HG03066 (cell line): ENCODE results near the gene TTC7B.

Source experiments
- ATAC-seq: cut with Tn5 transposase; IDR thresholded peaks from one replicate; pipeline ENCODE4 v1.9.1; 2021; ENCODE audit warnings: low read depth; ENCODE audit not compliant: unreplicated experiment

Gene TTC7B

GRCh38 chr14:90780519-90780918 is 35.7 kb downstream of the TTC7B start:
- ATAC-seq = no peak

GRCh38 chr14:90778571-90779255 is 37.5 kb downstream of the TTC7B start:
- ATAC-seq = no peak

- no peak for ATAC-seq
Measured at GRCh38 chr14:90777830-90778485, 38.3 kb downstream of the TTC7B start.

GRCh38 chr14:90777358-90777757 is 38.9 kb downstream of the TTC7B start:
- no peak for ATAC-seq

GRCh38 chr14:90775441-90775840 is 40.8 kb downstream of the TTC7B start:
- ATAC-seq = no peak

GRCh38 chr14:90774316-90774715 is 41.9 kb downstream of the TTC7B start:
- ATAC-seq = no peak

- ATAC-seq = no peak
Measured at GRCh38 chr14:90773705-90774104, 42.5 kb downstream of the TTC7B start.

- ATAC-seq = no peak
Measured at GRCh38 chr14:90773196-90773486, 43.1 kb downstream of the TTC7B start.

GRCh38 chr14:90767899-90768298 is 48.3 kb downstream of the TTC7B start:
- no peak for ATAC-seq

GRCh38 chr14:90760591-90761316 is 55.5 kb downstream of the TTC7B start:
- ATAC-seq = no peak

GRCh38 chr14:90760078-90760444 is 56.2 kb downstream of the TTC7B start:
- no peak for ATAC-seq

GRCh38 chr14:90759370-90760077 is 56.7 kb downstream of the TTC7B start:
- peak; percentile 48 for ATAC-seq

GRCh38 chr14:90758959-90759358 is 57.3 kb downstream of the TTC7B start:
- peak; percentile 35 for ATAC-seq

GRCh38 chr14:90758028-90758889 is 58.0 kb downstream of the TTC7B start:
- peak; percentile 78 for ATAC-seq

- no peak for ATAC-seq
Measured at GRCh38 chr14:90757452-90757851, 58.8 kb downstream of the TTC7B start.

- no peak for ATAC-seq
Measured at GRCh38 chr14:90756755-90757345, 59.4 kb downstream of the TTC7B start.

- ATAC-seq = no peak
Measured at GRCh38 chr14:90755661-90756304, 60.4 kb downstream of the TTC7B start.

- no peak for ATAC-seq
Measured at GRCh38 chr14:90753456-90754005, 62.7 kb downstream of the TTC7B start.

- no peak for ATAC-seq
Measured at GRCh38 chr14:90750701-90751100, 65.5 kb downstream of the TTC7B start.
